Dermis lymphatic vessel endothelial cell (primary cell): ENCODE data around the gene TUFT1. TPM values are rescaled to one million over a fixed set of nuclear protein-coding genes. Genes with fewer than 3 reads are reported as not detected.

Source experiments
- total RNA-seq: library from RNA; depleted of rRNA; stranded (reverse); fragments of >200 nt; gene quantifications from 2 replicates; pipeline ENCODE4 v1.2.1, GENCODE V29; 2014

The TUFT1 gene, protein sequence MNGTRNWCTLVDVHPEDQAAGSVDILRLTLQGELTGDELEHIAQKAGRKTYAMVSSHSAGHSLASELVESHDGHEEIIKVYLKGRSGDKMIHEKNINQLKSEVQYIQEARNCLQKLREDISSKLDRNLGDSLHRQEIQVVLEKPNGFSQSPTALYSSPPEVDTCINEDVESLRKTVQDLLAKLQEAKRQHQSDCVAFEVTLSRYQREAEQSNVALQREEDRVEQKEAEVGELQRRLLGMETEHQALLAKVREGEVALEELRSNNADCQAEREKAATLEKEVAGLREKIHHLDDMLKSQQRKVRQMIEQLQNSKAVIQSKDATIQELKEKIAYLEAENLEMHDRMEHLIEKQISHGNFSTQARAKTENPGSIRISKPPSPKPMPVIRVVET
- 3.9 and 5.3 TPM in 2 replicates for total RNA-seq

DNA sequence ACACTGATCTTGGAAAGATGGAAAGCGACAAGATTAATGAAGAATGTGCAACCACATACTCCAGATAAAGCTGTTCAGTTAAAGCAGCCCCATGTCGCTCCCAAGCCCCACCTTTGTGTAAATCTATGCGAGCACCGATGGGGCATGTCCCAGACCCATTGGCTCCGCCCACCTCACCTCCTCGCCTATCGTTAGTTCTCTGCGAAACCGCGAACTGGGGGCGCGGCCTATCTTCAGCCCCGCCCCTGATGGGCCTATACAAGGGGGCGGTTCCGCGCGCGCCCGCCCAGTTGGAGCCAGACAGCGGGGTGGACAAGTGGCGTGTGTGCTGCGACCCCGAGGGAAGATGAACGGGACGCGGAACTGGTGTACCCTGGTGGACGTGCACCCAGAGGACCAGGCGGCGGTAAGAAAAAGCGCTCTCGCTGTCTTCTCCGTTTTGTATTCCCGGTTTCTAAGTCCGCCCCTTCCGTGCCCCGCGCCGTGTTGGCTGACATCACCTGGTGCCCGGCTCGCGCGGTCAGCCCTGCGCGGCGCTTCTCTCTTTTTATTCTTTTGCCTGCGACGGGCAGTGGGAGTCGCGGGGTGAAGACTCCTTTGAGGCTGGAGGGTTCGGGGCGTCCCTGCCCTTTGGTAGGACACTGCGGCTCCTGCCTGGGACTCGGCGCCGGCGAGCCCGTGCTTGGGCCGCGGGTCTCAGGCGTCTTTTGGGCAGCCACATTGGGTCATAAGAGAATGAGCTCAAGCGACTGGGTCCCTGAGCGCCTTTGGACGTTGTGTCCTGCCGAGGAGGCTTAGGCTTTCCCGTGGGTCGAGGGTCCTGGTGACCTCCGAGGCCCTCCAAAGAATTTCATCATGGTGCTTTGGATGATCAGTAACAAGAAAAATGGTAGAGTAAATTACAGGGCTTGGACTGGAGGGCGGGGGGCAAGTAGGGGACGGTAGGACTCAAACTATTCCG, at the start of gene TUFT1:
Gene TUFT1, plus strand, starts transcription at position 289 of the 961 bp plus-strand sequence. Its CDS starts 58 bp downstream, at position 347.

DNA sequence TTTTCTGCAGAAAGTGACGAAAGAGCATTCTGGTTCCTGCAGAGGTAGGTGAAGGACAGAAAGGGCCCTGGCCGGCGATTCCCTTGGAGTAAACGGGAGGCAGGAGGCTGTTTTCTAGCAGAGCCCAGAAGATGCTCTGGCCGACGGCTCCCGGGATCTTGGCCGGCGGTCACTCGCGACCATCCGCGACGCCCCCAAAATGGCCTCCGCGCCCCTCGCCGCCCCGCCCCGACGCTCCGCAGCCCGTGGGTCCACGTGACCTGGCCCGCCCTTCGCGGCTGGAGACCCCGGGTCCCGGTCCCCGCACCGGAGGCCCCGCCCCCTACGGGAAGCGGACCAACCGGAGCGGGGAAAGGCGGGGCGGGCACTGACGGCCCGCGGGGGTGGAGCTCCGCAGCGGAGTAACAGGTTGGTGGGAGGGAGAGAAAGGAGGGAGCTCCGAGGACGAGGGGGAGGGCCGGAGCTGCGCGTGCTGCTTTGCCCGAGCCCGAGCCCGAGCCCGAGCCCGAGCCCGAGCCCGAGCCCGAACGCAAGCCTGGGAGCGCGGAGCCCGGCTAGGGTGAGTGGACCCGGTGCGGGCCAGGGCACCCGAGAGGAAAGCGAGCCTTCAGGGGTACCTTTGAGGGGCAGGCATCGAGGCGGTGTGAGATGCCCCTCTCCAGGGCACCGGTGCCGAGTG, 29.0 kb upstream of the TUFT1 start, which contains the start of gene CGN:
Gene CGN, plus strand, starts transcription at position 431 of the 679 bp plus-strand sequence. CDS start 7,133 bp downstream, outside the sequence.

DNA sequence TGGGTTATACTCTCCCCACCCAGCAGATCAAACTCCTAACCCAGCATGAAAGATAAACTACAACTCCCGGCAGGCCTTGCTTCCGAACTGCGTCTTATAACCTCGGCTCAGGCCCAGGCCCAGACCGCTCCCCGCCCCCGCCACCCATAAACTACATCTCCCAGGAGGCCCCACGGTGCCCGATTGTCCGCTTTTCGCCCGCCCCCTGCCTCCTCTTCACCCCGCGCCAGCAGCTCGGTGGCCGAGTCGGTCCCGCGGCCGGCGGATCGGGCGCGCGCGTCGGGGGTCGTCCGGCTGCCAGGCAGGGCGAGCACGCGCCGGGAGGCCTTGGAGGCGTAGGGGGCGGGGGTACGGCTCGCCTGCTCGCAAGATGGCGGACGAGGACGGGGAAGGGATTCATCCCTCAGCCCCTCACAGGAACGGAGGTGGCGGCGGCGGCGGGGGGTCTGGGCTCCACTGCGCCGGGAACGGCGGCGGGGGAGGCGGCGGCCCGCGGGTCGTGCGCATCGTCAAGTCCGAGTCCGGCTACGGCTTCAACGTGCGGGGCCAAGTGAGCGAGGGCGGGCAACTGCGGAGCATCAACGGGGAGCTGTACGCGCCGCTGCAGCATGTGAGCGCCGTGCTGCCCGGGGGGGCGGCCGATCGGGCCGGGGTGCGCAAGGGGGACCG, 71.9 kb downstream of the TUFT1 start, which contains the start of gene SNX27:
Gene SNX27, plus strand, starts transcription at position 219 of the 669 bp plus-strand sequence. Its CDS starts 152 bp downstream, at position 371.

Other genes starting within 250 kb of the TUFT1 start
- gene PI4KB, start 212.9 kb upstream of the TUFT1 start, total RNA-seq = 27.6 and 30.1 TPM in 2 replicates
- gene RFX5, start 193.1 kb upstream of the TUFT1 start, total RNA-seq = 46.7 and 52.3 TPM in 2 replicates
- gene SELENBP1, start 167.6 kb upstream of the TUFT1 start, total RNA-seq = 0.43 TPM in 1 of 2 replicates, not detected in the other
- gene PSMB4, start 140.7 kb upstream of the TUFT1 start, total RNA-seq = 426 and 457 TPM in 2 replicates
- 13.4 and 15.0 TPM in 2 replicates for gene POGZ, start 80.8 kb upstream of the TUFT1 start, total RNA-seq
- 0.11 and 0.26 TPM in 2 replicates for gene CGN, start 28.9 kb upstream of the TUFT1 start, total RNA-seq
- gene SNX27, start 71.7 kb downstream of the TUFT1 start, total RNA-seq = 15.1 and 16.7 TPM in 2 replicates
- gene CELF3, start 176.5 kb downstream of the TUFT1 start, total RNA-seq = not detected in 2 replicates
- gene RIIAD1, start 181.2 kb downstream of the TUFT1 start, total RNA-seq = not detected in 2 replicates
- 111 TPM in 2 replicates for gene MRPL9, start 223.2 kb downstream of the TUFT1 start, total RNA-seq